Muscle layer of duodenum (tissue), 2 donors: Measurements from ENCODE around the gene CAMK1D.

ENCODE experiments used
- H3K27ac ChIP-seq: one replicate; pipeline ENCODE4 v1.7.0; 2013; ENCODE audit warnings: mild to moderate bottlenecking, low read length
- H3K27me3 ChIP-seq: one replicate; pipeline ENCODE4 v1.7.0; 2013; ENCODE audit warnings: low read depth, mild to moderate bottlenecking, control low read depth, low read length
- H3K36me3 ChIP-seq, 2 donors: one replicate each; pipeline ENCODE4 v1.7.0; 2013; ENCODE audit warnings: low read length in 2 of 2, control low read depth in 1 of 2, mild to moderate bottlenecking in 1 of 2; ENCODE audit not compliant: insufficient read depth in 2 of 2, control insufficient read depth in 1 of 2
- H3K4me1 ChIP-seq, 2 donors: one replicate each; pipeline ENCODE4 v1.7.0; 2013; ENCODE audit warnings: low read length in 2 of 2, mild to moderate bottlenecking in 2 of 2, control low read depth in 1 of 2, moderate library complexity in 1 of 2; ENCODE audit not compliant: insufficient read depth in 2 of 2, control insufficient read depth in 1 of 2
- H3K4me3 ChIP-seq, 2 donors: one replicate each; pipeline ENCODE4 v1.7.0; 2013; ENCODE audit warnings: low read length in 2 of 2, low read depth in 1 of 2, mild to moderate bottlenecking in 1 of 2
- H3K9me3 ChIP-seq, 2 donors: one replicate each; pipeline ENCODE4 v1.7.0; 2013; ENCODE audit warnings: low read length in 2 of 2, control low read depth in 1 of 2, mild to moderate bottlenecking in 1 of 2; ENCODE audit not compliant: control insufficient read depth in 1 of 2
- donor health status: healthy.

Gene CAMK1D

GRCh38 chr10:12825260-12825849, 476.0 kb downstream of the CAMK1D start:
- no peak overlapping the region for H3K4me3 ChIP-seq
- H3K27ac ChIP-seq = no peak overlapping the region
- H3K36me3 ChIP-seq = peaks cover 0 to 4% of the 10 kb centered on the region in 2 donors
- H3K9me3 ChIP-seq = no peaks in the 10 kb centered on the region
- H3K4me1 ChIP-seq = peaks cover 0 to 16% of the 10 kb centered on the region in 2 donors
- no peaks in the 10 kb centered on the region for H3K27me3 ChIP-seq

GRCh38 chr10:12826800-12827372, 477.5 kb downstream of the CAMK1D start:
- Histone ChIP-seq H3K27me3 (no peaks in the 10 kb centered on the region), H3K9me3 (no peaks in the 10 kb centered on the region), H3K27ac (no peak overlapping the region), H3K4me3 (no peak overlapping the region), H3K4me1 (peaks cover 0 to 16% of the 10 kb centered on the region in 2 donors), H3K36me3 (peaks cover 0 to 4% of the 10 kb centered on the region in 2 donors)

- H3K36me3 ChIP-seq = peaks cover 0 to 4% of the 10 kb centered on the region in 2 donors
- no peak overlapping the region for H3K4me3 ChIP-seq
- H3K4me1 ChIP-seq = no peaks in the 10 kb centered on the region
- no peak overlapping the region for H3K27ac ChIP-seq
- H3K9me3 ChIP-seq = no peaks in the 10 kb centered on the region
- no peaks in the 10 kb centered on the region for H3K27me3 ChIP-seq
Measured at GRCh38 chr10:12828736-12829135, 479.4 kb downstream of the CAMK1D start.

- no peak overlapping the region for H3K27ac ChIP-seq
- peaks cover 0 to 4% of the 10 kb centered on the region in 2 donors for H3K36me3 ChIP-seq
- H3K27me3 ChIP-seq = no peaks in the 10 kb centered on the region
- no peak overlapping the region for H3K4me3 ChIP-seq
- no peaks in the 10 kb centered on the region for H3K4me1 ChIP-seq
- no peaks in the 10 kb centered on the region for H3K9me3 ChIP-seq
Measured at GRCh38 chr10:12829831-12830390, 480.6 kb downstream of the CAMK1D start.

GRCh38 chr10:12832096-12832495, 482.7 kb downstream of the CAMK1D start:
- Histone ChIP-seq H3K27ac (no peak overlapping the region), H3K4me3 (no peak overlapping the region), H3K9me3 (no peaks in the 10 kb centered on the region), H3K36me3 (peaks cover 0 to 4% of the 10 kb centered on the region in 2 donors), H3K27me3 (no peaks in the 10 kb centered on the region), H3K4me1 (no peaks in the 10 kb centered on the region)

GRCh38 chr10:12833451-12833850, 484.1 kb downstream of the CAMK1D start:
- Histone ChIP-seq H3K27me3 (no peaks in the 10 kb centered on the region), H3K9me3 (no peaks in the 10 kb centered on the region), H3K36me3 (peaks cover 0 to 4% of the 10 kb centered on the region in 2 donors), H3K4me3 (no peak overlapping the region), H3K4me1 (no peaks in the 10 kb centered on the region), H3K27ac (no peak overlapping the region)

- no peaks in the 10 kb centered on the region for H3K9me3 ChIP-seq
- no peak overlapping the region for H3K27ac ChIP-seq
- no peaks in the 10 kb centered on the region for H3K36me3 ChIP-seq
- no peak overlapping the region for H3K4me3 ChIP-seq
- H3K27me3 ChIP-seq = no peaks in the 10 kb centered on the region
- no peaks in the 10 kb centered on the region for H3K4me1 ChIP-seq
Measured at GRCh38 chr10:12834116-12834665, 484.8 kb downstream of the CAMK1D start.

- no peak overlapping the region for H3K27ac ChIP-seq
- no peaks in the 10 kb centered on the region for H3K4me1 ChIP-seq
- no peaks in the 10 kb centered on the region for H3K9me3 ChIP-seq
- H3K4me3 ChIP-seq = no peak overlapping the region
- H3K36me3 ChIP-seq = no peaks in the 10 kb centered on the region
- H3K27me3 ChIP-seq = no peaks in the 10 kb centered on the region
Measured at GRCh38 chr10:12834721-12835120, 485.4 kb downstream of the CAMK1D start.

GRCh38 chr10:12835709-12836108, 486.4 kb downstream of the CAMK1D start:
- Histone ChIP-seq H3K36me3 (no peaks in the 10 kb centered on the region), H3K27ac (no peak overlapping the region), H3K27me3 (no peaks in the 10 kb centered on the region), H3K9me3 (no peaks in the 10 kb centered on the region), H3K4me3 (no peak overlapping the region), H3K4me1 (no peaks in the 10 kb centered on the region)

GRCh38 chr10:12838366-12838765, 489.0 kb downstream of the CAMK1D start:
- Histone ChIP-seq H3K4me3 (no peak overlapping the region), H3K27me3 (no peaks in the 10 kb centered on the region), H3K27ac (no peak overlapping the region), H3K4me1 (no peaks in the 10 kb centered on the region), H3K36me3 (no peaks in the 10 kb centered on the region), H3K9me3 (no peaks in the 10 kb centered on the region)

GRCh38 chr10:12838995-12839927, 489.9 kb downstream of the CAMK1D start:
- H3K4me1 ChIP-seq = no peaks in the 10 kb centered on the region
- H3K9me3 ChIP-seq = no peaks in the 10 kb centered on the region
- H3K4me3 ChIP-seq = no peak overlapping the region
- H3K27me3 ChIP-seq = no peaks in the 10 kb centered on the region
- no peaks in the 10 kb centered on the region for H3K36me3 ChIP-seq
- no peak overlapping the region for H3K27ac ChIP-seq
